Loucy (cell line): ENCODE results near the gene TNP2.

Experiments used
- H2AFZ ChIP-seq: fragments of 200-600 bp; sonication (generic); 2 replicates; pipeline ENCODE4 v1.6.0; 2016; ENCODE audit warnings: antibody characterized with exemption, mild to moderate bottlenecking, low read length, moderate library complexity
- H3F3A ChIP-seq: fragments of 200-600 bp; 2 replicates; pipeline ENCODE4 v1.6.0; 2016; ENCODE audit warnings: antibody characterized with exemption, low read depth, mild to moderate bottlenecking
- H3K27me3 ChIP-seq: fragments of 200-600 bp; sonication (generic); 2 replicates; pipeline ENCODE4 v1.6.1; 2014; ENCODE audit warnings: low read length, mild to moderate bottlenecking; ENCODE audit not compliant: insufficient read depth, poor library complexity, severe bottlenecking
- H3K36me3 ChIP-seq: fragments of 200-600 bp; sonication (generic); 2 replicates; pipeline ENCODE4 v1.6.1; 2016; ENCODE audit warnings: low read length; ENCODE audit not compliant: insufficient read depth
- H3K4me1 ChIP-seq: fragments of 200-600 bp; sonication (generic); 2 replicates; pipeline ENCODE4 v1.5.1; 2014; ENCODE audit warnings: low read length, mild to moderate bottlenecking; ENCODE audit not compliant: insufficient read depth, poor library complexity, severe bottlenecking
- H3K4me2 ChIP-seq: fragments of 200-600 bp; sonication (generic); 2 replicates; pipeline ENCODE4 v1.6.0; 2014; ENCODE audit warnings: antibody characterized with exemption, low read length, low read depth, mild to moderate bottlenecking; ENCODE audit not compliant: poor library complexity, severe bottlenecking
- H3K4me3 ChIP-seq: fragments of 200-600 bp; sonication (generic); 2 replicates; pipeline ENCODE4 v1.5.1; 2014; ENCODE audit warnings: low read length, mild to moderate bottlenecking, mixed read lengths; ENCODE audit not compliant: poor library complexity, severe bottlenecking
- H3K79me2 ChIP-seq: fragments of 200-600 bp; sonication (generic); 2 replicates; pipeline ENCODE4 v1.6.1; 2014; ENCODE audit warnings: low read length; ENCODE audit not compliant: insufficient read depth
- H3K9ac ChIP-seq: fragments of 200-600 bp; sonication (generic); 2 replicates; pipeline ENCODE4 v1.6.0; 2014; ENCODE audit warnings: mild to moderate bottlenecking, low read depth, low read length, moderate library complexity; ENCODE audit not compliant: poor library complexity, severe bottlenecking
- H3K9me2 ChIP-seq: fragments of 200-600 bp; sonication (generic); replicated peaks from 2 replicates; pipeline ENCODE4 v1.6.1; 2016; ENCODE audit warnings: low read depth, low read length, mixed read lengths
- H3K9me3 ChIP-seq: fragments of 200-600 bp; sonication (generic); 2 replicates; pipeline ENCODE4 v1.6.1; 2014; ENCODE audit warnings: mild to moderate bottlenecking, antibody characterized with exemption, low read length, low read depth; ENCODE audit not compliant: insufficient read depth
- H4K20me1 ChIP-seq: fragments of 200-600 bp; sonication (generic); 2 replicates; pipeline ENCODE4 v1.6.0; 2014; ENCODE audit warnings: antibody characterized with exemption, low read length, mild to moderate bottlenecking; ENCODE audit not compliant: insufficient read depth, poor library complexity, severe bottlenecking
- CTCF ChIP-seq: fragments of 200-600 bp; sonication (generic); conservative IDR thresholded peaks from 2 replicates; pipeline ENCODE4 v1.5.1; 2014; ENCODE audit warnings: mild to moderate bottlenecking, antibody characterized with exemption, low read length
- EZH2phosphoT487 ChIP-seq: fragments of 200-600 bp; IDR thresholded peaks from 2 replicates; pipeline ENCODE4 v1.6.1; 2018; ENCODE audit warnings: antibody characterized with exemption, mild to moderate bottlenecking, moderate library complexity, borderline replicate concordance

Gene TNP2

GRCh38 chr16:11233727-11234376 is 35.3 kb downstream of the TNP2 start:
- H3K9me3 ChIP-seq: no peaks in the 10 kb centered on the region
- H3K36me3 ChIP-seq: no peaks in the 10 kb centered on the region
- no peaks in the 10 kb centered on the region for H3K9me2 ChIP-seq
- H4K20me1 ChIP-seq: no peaks in the 10 kb centered on the region
- H3K4me2 ChIP-seq: peak overlapping the region; percentile 74
- no peaks in the 10 kb centered on the region for H3F3A ChIP-seq
- H3K4me1 ChIP-seq: peaks cover 20% of the 10 kb centered on the region
- H3K9ac ChIP-seq: peak overlapping the region; percentile 72
- no peaks in the 10 kb centered on the region for H3K27me3 ChIP-seq
- H3K4me3 ChIP-seq: peak overlapping the region; percentile 65
- no peak overlapping the region for H2AFZ ChIP-seq
- H3K79me2 ChIP-seq: no peaks in the 10 kb centered on the region
- TF ChIP-seq EZH2phosphoT487 (no peak), CTCF (no peak)

GRCh38 chr16:11232852-11233726 is 36.0 kb downstream of the TNP2 start:
- H3K9ac ChIP-seq: peak overlapping the region; percentile 72
- H3K4me2 ChIP-seq: peak overlapping the region; percentile 74
- TF ChIP-seq EZH2phosphoT487: no peak
- TF ChIP-seq CTCF: no peak
- peak overlapping the region; percentile 65 for H3K4me3 ChIP-seq
- H3K27me3 ChIP-seq: no peaks in the 10 kb centered on the region
- H3F3A ChIP-seq: no peaks in the 10 kb centered on the region
- H3K36me3 ChIP-seq: no peaks in the 10 kb centered on the region
- H2AFZ ChIP-seq: peak overlapping the region; percentile 73
- H4K20me1 ChIP-seq: no peaks in the 10 kb centered on the region
- peaks cover 20% of the 10 kb centered on the region for H3K4me1 ChIP-seq
- H3K79me2 ChIP-seq: no peaks in the 10 kb centered on the region
- H3K9me3 ChIP-seq: no peaks in the 10 kb centered on the region
- no peaks in the 10 kb centered on the region for H3K9me2 ChIP-seq

- no peak for TF ChIP-seq EZH2phosphoT487
- no peak for TF ChIP-seq CTCF
- peak overlapping the region; percentile 74 for H3K4me2 ChIP-seq
- peak overlapping the region; percentile 72 for H3K9ac ChIP-seq
- peak overlapping the region; percentile 73; the same call in 1 of the 2 replicates for H2AFZ ChIP-seq
- H3K9me3 ChIP-seq: no peaks in the 10 kb centered on the region
- H3K27me3 ChIP-seq: no peaks in the 10 kb centered on the region
- H4K20me1 ChIP-seq: no peaks in the 10 kb centered on the region
- peaks cover 20% of the 10 kb centered on the region for H3K4me1 ChIP-seq
- H3K79me2 ChIP-seq: no peaks in the 10 kb centered on the region
- peak overlapping the region; percentile 65 for H3K4me3 ChIP-seq
- no peaks in the 10 kb centered on the region for H3K36me3 ChIP-seq
- no peaks in the 10 kb centered on the region for H3K9me2 ChIP-seq
- no peaks in the 10 kb centered on the region for H3F3A ChIP-seq
Observed at GRCh38 chr16:11232302-11232851, 36.7 kb downstream of the TNP2 start.
